GM12878 (cell line): ENCODE data around the gene SERPINA6.
"Not testable (repeated sequence)": the region's sequence is repeated elsewhere in the genome, so short reads cannot be mapped to it uniquely, and the experiment has no call there.

Experiments
- BACH1 ChIP-seq: fragments of 450-650 bp; IDR thresholded peaks from 2 replicates; pipeline ENCODE4 v1.6.1; 2017; ENCODE audit warnings: mild to moderate bottlenecking, borderline replicate concordance
- BHLHE40 ChIP-seq, 2 experiments: fragments of 450-650 bp in 1 of 2; IDR thresholded peaks; 2 replicates each; pipeline ENCODE4 v1.6.1; 2011 to 2017; ENCODE audit warnings: low read depth in 2 of 2, borderline replicate concordance in 1 of 2, improper control_type of control experiment in 1 of 2, low read length in 1 of 2, mild to moderate bottlenecking in 1 of 2
- EP300 ChIP-seq, 2 experiments: fragments of 150-350 bp in 1 of 2; IDR thresholded peaks; 2 replicates each; pipeline ENCODE4 v1.6.1; 2011 to 2012; ENCODE audit warnings: low read depth in 2 of 2, low read length in 2 of 2, borderline replicate concordance in 1 of 2, improper control_type of control experiment in 1 of 2, inconsistent platforms in 1 of 2; ENCODE audit not compliant: control insufficient read depth in 1 of 2
- RCOR1 ChIP-seq: conservative IDR thresholded peaks from 2 replicates; pipeline ENCODE4 v1.6.1; 2012; ENCODE audit warnings: low read depth, low read length, improper control_type of control experiment
- ZZZ3 ChIP-seq: IDR thresholded peaks from 2 replicates; pipeline ENCODE4 v1.6.1; 2011; ENCODE audit warnings: low read depth; ENCODE audit not compliant: control insufficient read depth, insufficient read length

DNA sequence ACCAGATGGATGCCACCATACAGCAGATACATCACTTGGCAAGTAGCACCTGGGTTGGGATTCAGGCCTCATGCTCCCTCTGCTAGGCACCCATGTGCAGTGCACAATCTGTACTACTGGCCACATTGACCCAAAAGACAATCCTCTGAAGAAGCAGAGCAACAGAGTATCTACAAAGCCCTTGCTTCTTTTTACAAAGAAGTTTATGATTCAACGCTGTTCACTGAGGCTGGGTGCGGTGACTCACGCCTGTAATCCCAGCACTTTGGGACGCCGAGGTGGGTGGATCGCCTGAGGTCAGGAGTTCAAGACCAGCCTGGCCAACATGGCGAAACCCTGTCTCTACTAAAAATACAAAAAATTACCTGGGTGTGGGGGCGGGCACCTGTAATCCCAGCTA, 31.1 kb upstream of the SERPINA6 start:
- not testable (repeated sequence) for TF ChIP-seq EP300 (IDR thresholded peaks at IDR 0.05; ENCODE audit: borderline replicate concordance in 1 of 2, control insufficient read depth in 1 of 2, low read depth in 2 of 2, low read length in 2 of 2); RCOR1; ZZZ3; BACH1; BHLHE40 (IDR thresholded peaks at IDR 0.05; ENCODE audit: borderline replicate concordance in 1 of 2, low read depth in 2 of 2, low read length in 1 of 2)
